Measurements from ENCODE around the gene TRAF1.

Gene TRAF1

DNA sequence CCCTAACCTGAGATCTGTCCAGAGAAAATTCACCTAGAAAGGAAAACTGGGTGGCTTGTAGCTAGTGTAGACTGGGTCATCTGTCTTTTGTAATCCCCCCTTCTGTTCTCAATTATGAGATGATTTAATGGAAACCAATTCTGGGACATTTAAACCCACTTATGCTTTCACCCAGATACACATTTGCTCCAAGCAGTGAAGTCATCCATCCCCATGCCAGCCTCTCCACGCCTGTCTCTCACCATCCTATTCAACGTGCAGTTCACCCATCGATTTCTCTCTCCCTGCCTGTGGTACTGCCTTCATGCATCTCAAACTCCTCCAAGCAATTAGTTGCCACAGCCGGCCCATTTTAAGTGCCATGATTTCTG, 51.4 kb downstream of the TRAF1 start:
- no peak for DNase-seq (ENCODE audit: extremely low spot score, insufficient read length, low read depth)
- FAIRE-seq, result no peak

DNA sequence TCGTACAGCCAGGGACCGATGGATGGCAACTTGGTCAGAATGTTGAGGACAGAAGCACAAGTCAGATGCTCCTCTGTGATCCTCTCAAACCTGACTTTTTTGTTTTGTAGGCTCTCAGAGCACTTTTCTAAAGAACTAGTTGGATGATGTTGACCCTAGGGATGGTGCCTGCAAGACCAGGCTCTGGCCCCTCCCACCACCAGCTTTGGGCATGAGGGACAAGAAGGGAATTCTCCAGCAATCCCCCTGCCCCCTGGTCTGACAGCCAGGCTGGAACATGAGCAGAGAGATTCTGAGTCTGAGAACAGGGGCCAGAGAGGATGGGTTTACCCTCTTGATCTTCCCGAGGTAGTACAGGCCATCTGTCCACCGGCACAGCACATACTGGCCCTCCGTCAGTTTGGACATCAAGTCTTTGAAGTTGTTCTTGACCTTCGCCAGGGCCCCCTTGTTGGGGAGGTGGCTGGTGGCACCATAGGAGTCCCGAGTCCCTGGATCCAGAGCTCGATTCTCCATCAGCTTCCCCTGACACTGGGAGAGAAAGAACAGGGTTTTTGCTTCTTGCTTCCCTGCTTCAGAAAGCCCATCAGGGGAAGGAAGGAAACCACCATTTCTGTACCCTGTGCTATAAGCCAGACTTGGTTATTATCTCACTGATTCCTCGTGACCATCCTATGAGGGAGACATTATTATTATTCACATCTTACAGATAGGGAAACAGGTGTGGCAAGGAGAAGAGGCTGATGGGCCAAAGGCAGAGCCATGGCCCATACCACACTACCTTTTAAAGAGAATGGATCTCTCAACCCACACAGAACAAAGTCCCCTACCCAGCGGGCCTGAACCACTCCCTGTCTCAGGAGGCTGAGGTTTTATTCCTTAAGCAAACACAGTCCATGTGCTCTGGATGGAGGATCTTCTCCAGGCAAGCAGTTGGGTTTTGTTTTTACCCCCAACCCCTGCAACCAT, 52.1 kb downstream of the TRAF1 start:
- DNase-seq (ENCODE audit: extremely low spot score, insufficient read length, low read depth), result no peak
- no peak for FAIRE-seq

DNA sequence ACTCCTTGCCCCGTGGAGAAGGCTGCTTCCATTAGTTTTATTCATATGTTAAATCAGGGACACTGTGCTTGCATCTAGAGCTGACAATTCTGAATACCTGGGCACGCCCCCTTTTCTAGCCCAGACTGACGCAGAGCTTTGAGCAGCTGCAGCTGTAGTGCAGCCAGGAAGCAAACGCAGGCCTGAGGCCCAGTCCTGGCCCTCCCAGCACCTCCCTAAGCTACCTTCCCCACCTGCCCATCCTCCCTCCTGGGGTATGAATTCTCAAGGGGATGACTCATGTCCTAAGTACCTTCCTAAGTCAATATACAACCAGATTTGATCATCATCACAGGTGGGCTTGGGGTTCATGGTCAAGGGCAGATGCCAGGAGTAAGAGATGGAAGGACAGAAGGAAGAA, 53.1 kb downstream of the TRAF1 start:
- no peak for FAIRE-seq
- no peak for DNase-seq (ENCODE audit: extremely low spot score, insufficient read length, low read depth)

DNA sequence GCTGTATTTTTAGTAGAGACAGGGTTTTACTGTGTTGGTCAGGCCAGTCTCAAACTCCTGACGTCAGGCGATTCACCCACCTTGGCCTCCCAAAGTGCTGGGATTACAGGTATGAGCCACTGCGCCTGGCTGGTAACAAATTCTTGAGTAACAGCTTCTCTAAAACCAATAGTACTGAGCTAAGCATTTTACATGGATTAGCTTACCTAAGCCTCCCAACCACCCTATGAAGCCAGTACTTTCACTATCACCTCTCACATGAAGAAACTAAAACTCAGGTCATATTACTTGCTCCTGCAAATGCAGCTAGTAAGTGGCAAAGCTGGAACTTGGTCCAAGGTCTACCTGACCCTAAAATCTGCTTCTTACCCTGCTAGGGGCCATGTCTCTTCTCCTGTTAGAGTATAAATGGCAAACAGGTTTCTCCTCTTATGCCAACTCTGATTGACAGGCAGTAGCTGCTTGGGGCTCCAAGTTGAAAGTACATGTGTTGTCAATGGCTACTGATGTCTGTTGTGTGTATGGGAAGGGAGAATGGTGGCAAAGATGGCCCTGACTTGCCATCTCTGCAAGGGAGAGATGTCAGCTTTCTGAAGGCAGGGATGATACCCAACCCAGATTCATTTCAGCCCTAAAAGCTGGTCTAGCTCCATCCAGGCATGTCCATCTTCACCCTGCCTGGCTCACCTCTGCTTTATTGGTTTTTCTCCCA, 53.6 kb downstream of the TRAF1 start:
- FAIRE-seq (no peak), DNase-seq (ENCODE audit: extremely low spot score, insufficient read length, low read depth) (no peak)

DNA sequence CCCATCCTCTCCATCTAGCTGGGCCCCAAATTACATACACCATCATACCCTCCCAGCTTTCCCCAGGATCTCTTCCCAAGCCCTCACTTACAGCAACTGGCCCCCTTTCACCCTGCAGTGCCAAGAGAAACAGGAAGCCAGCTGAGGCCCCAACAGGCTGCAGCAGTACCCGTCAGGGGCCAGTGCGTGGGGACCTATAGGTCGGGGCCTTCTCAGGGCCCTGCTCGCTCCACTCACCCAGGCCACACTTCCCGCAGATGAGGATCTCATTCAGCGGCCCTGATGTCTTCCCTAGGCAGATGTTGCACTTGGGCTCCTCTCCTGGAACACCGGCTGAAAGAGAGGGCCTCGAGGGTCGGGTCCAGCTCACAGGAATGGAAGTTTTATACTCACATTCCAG, 56.4 kb downstream of the TRAF1 start:
- FAIRE-seq (no peak), DNase-seq (ENCODE audit: extremely low spot score, insufficient read length, low read depth) (no peak)

DNA sequence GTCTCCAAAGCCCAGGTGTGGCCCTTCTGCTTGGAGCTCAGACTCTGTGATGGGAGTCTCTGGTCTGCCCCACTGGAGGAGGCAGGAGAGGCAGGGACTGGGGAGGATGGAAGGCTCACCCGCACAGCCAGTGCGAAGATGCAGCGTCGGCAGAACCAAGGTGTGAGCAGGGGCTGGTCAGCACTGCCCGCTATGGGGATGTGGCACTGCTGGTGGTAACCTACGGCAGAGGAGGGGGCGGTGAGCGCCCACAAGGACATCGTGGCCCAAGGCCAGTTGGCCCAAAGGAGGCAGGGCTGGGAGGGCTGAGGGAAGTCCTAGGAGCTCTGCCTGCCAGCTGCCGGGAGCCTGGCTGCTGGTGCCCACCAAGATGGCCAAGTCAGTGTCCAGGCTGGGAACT, 56.9 kb downstream of the TRAF1 start:
- DNase-seq (ENCODE audit: extremely low spot score, insufficient read length, low read depth) (no peak), FAIRE-seq (no peak)

DNA sequence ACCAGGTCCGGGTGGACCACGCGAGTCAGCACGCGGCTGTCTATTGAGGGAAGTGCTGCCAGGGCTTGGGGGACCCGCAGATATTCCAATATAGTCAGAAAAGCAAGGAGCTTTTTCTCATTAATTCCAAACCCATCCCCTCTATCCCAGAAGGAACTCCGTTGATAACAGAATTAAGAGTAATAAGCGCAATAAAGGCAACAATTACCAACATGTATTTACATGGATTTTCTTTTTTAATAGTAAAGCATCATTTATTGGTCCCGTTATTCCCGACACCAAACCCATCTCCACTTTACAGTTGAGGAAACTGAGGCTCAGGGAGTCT, 57.3 kb downstream of the TRAF1 start:
- FAIRE-seq (no peak), DNase-seq (ENCODE audit: extremely low spot score, insufficient read length, low read depth) (no peak)

DNA sequence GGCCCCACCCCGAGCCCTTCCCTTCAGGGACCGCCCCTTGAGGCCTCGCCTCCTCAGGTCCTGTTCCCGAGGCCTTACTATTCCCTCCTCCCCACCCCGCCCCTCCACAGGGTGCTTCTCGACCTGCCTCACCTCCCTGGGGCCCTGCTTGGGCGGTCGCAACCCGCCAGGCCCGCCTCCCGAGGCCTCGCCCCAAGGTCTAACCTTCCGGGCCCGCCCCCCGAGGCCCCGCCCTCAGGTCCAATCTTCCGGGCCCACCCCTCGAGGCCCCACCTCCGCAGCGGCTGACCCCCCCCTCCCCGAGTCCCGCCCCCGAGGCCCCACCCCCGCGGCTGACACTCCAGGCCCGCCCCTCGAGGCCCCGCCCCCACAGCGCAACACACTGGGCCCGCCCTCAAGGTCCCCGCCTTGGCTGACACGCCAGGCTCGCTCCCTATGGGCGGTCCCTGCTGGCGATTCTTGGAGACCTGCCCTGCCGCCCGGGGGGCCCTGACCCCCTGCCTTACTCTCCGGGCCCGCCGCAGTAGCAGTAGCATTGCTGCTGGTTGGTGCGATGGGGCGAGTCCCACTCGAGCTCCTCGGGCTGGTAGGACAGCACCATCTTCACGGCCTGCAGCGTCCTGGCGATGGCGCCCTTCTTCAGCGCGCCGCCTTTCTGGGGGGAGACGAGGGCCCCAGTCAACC, 57.8 kb downstream of the TRAF1 start:
- DNase-seq (ENCODE audit: extremely low spot score, insufficient read length, low read depth) (peak; percentile 95), FAIRE-seq (peak; percentile 73)

DNA sequence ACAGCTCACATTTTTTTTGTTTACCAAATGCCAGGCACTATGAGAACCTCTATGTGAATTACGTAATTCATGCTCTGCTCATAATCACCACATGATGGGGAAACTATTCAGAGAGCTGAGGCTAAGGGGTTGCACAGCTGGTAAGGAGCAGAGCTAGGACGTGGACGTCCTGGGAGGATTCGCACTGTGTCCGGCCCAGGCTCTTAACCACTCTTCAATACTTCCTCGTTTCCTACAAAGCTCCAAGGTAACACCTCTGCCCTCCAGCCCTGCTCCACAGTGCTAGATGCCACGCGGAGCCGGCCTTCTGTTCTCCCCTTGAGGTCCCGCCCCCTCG, 58.3 kb downstream of the TRAF1 start:
- DNase-seq (ENCODE audit: extremely low spot score, insufficient read length, low read depth) (no peak), FAIRE-seq (no peak)

DNA sequence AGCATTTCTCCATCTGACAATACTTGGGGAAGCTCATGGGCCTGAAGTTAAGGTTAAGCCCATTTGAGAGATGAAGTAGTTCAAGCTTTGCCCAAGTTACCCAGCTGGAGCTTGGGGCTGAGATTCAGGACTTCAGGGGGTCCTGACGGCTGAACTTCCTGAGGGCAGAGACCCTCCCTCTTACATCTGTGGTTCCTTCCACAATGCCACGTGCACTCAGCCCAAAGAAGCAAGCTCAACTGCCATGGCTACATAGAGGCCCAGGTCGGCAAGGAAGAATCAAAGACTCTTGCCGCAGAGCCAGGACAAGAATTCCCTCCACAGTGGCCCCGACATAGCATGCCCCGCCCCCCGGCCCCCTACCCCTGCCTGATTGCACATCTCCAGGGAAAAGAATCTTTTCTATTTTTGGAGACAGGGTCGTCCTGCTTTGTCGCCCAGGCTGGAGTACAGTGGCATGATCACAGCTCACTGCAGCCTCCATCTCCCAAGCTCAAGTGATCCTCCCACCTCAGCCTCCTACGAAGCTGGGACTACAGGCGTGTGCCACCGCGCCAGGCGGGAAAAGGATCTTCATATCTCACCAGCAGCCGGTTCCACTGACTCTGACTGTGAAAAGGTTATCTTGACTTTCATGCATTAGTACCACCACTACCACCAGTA, 58.8 kb downstream of the TRAF1 start:
- FAIRE-seq, result no peak
- no peak for DNase-seq (ENCODE audit: extremely low spot score, insufficient read length, low read depth)

DNA sequence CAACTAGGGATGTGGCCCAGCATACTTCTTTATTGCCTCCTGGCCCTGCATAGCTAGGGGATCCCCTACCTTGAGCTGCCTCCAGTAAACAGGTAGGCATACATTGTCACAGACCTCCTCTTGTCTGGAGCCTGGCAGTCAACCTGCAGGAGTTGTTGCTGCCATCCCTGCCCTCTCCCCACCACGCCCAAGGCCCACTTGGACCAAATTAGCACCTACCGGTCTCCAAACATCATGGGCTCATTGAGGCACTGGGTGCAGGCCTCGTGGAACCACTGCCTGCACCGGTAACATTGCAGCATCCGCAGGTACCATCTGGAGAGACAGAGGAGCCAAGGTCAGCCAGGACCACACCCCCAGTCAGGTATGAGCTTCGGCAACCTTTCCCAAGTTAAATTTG, 59.9 kb downstream of the TRAF1 start:
- FAIRE-seq, result no peak
- no peak for DNase-seq (ENCODE audit: extremely low spot score, insufficient read length, low read depth)

DNA sequence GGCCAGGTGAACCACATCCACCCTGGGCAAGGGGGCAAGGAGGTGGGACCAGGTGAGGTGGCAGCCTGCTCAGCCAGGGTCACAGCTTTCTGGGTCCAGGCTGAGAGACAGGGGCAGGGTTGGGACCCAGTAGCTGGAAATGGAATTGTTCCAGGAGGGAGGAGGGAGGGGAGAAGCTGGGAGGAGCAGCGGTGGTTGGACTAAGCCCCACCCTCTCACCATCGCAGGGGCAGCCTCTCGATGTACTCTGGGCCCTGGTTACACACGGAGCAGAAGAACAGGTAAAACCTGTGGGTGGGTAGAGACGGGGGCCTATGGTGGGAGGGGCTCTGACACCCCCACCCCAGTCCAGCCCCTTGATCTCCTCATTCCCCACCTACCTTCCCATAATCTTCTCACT, 60.8 kb downstream of the TRAF1 start:
- DNase-seq (ENCODE audit: extremely low spot score, insufficient read length, low read depth) (no peak), FAIRE-seq (no peak)

DNA sequence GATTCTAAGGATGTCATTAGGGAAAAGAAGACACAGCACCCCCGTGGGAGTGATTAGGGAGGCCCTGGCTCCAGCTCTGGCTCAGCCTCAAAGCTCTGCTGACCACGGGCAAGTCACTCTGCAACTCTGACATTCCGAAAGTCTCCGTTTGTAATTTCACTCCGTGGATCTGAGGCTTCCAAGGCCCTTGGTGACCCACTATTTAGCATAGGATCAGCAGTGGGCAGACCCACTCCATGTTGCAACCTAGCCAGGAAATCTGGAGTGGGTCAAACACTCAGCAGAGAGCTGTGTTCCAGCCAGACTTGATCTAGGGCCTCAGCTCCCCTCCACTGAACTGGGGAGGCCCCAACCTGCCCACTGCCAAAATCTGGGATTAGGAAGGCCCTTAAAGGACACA, 61.4 kb downstream of the TRAF1 start:
- no peak for DNase-seq (ENCODE audit: extremely low spot score, insufficient read length, low read depth)
- no peak for FAIRE-seq

DNA sequence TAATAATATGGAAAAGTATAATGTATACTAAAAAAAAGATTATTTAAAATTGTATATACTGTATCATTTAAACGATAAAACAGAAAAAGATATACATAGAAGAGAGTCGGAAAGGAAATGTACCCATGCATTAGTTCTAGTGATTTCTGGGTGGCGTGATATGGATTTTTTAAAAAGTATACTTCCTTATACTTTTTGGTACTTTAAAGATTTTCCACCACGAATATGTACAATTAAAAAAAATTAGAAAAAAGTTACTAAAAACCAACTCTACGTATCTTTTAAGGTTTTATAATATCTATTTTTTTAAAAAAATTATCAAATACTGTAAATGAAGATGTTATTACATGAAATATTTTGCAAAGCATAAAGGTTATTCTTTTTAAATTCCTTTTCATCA, 61.9 kb downstream of the TRAF1 start:
- FAIRE-seq (no peak), DNase-seq (ENCODE audit: extremely low spot score, insufficient read length, low read depth) (no peak)

DNA sequence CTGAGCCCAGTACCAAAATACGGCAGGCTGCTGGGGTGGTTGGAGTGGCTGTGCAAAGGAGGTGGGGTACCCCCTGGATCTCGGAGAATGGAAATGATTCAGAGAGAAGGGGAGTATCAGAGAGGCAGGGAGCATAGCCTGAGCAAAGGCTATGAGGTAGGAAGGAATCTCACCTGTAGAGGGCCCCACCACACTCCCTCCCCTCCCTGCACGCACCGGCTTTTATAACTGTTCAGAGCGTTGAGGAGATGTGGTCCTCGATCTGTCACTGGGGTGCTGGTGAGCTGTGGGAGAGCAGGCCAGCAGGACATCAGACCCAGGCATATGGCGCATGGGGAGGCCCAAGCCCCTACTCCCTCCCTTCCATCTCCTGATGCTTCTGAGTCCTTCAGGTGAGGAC, 62.8 kb downstream of the TRAF1 start:
- DNase-seq (ENCODE audit: extremely low spot score, insufficient read length, low read depth) (no peak), FAIRE-seq (no peak)

DNA sequence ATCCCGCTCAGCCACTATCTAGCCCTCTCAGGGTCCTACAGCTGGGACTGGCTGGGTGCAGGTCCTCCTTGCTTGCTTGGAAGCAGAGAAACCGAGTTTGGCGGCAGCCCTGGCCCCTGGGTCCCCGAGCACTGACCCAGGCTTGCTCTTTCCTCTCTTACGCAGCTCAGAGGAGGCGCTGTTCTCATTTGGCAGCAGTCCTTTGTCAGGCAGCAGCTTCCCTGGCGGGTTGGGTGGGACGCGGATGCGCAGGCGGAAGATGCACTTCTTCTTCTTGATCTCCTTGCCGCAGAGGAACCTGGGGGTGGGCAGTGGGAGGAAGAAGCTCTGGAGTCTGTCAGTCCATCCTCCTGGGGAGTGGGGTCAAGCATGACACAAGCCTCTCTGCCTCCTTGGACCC, 64.1 kb downstream of the TRAF1 start:
- FAIRE-seq, result no peak
- no peak for DNase-seq (ENCODE audit: extremely low spot score, insufficient read length, low read depth)

DNA sequence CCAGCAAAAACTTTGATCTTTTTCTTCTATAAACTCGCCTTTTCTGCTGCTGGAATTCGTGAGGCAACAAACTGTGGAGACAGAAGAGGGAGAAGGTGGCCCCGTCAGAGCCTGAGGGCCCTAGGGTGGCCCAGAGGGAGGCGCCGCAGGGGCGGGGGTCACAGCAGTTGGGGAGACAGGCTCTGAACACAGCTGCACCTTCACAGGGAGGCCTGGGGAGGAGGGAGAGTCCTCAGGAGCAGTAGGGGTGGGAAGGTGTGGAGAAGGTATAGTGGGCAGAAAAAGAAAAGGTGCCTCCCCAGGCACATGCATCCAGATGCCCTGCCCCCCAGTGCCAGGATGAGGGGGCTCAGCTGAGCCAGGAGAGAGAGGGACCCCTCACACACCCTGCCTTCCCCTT, 64.7 kb downstream of the TRAF1 start:
- DNase-seq (ENCODE audit: extremely low spot score, insufficient read length, low read depth) (no peak), FAIRE-seq (no peak)

DNA sequence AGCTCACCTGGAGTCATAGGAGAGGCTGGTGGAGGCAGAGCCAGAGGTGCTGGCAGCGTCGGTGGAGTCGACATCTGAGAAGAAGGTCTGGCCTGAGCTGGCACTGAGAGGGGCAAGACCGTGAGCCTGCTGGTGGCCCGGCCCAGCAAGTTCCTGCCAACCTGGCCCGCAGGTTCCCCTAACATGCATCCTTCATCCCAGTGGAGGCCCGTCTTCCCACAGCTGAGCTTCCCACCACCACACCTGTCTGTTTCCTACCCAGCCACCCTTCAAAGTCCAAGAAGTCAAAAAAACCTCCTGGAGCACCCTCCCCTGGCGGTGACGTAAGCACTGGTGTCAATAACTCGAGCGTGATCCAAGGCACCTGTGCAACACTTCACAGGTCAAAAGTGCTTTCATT, 66.5 kb downstream of the TRAF1 start:
- DNase-seq (ENCODE audit: extremely low spot score, insufficient read length, low read depth) (no peak), FAIRE-seq (no peak)

DNA sequence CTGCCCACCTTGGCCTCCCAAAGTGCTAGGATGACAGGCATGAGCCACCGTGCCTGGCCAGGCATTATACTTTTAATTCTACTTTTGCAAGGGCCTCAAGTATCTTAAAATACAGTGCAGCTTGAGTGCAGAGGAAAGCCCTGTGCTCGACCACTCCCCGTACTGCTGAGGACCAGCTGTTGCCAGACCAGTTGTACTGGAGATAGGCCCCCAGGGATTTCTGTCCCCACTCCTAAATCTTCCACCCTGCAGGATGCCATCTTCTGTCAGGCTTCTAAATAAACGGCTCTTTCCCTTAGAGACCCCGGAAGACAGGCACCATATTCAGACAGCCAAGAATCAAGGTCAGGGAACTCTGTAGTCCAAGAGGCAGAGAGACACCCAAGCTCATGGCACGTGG, 67.2 kb downstream of the TRAF1 start:
- no peak for DNase-seq (ENCODE audit: extremely low spot score, insufficient read length, low read depth)
- FAIRE-seq, result no peak

DNA sequence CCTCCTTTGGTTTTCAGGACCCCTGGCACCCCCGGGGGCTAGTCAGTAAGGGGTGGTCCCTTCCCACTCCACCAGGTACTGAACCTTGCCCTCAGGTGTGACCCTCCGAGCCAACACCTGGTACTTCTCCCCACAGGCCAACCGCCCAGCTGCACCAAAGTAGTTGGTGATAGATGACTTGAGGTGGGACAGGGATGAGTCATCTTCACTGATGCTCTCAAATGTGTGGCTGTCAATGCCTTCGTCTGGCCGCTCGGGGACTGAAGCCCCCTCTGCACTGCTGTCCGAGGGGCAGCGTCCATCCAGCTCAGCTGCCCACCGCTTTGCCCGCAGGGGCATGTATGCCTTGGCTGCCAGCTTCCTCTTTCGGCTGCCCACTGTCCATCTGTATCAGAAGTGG, 68.7 kb downstream of the TRAF1 start:
- FAIRE-seq (no peak), DNase-seq (ENCODE audit: extremely low spot score, insufficient read length, low read depth) (no peak)

DNA sequence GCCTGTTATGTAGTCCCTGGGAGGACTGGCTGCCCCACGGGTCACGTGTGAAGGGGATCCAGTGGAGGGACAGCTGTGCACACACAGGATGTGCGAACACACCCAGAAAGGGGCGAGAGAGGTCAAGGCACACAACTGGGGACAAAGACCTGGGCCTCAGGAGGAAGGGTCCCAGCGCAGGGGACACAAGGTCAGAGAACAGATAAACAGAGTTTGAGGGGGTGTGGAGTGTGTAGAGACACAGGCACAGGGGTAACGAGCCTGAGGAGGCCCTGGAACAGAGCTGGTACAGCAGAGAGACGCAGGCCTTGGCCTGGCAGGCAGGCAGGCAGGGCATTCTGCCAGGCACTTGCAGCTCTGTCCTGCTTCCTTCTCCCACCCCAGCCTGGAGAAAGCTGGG, 69.1 kb downstream of the TRAF1 start:
- FAIRE-seq, result no peak
- no peak for DNase-seq (ENCODE audit: extremely low spot score, insufficient read length, low read depth)

Measured in GM18507 (cell line).